Nephron progenitor cell (in vitro differentiated cells): ENCODE measurements around the gene CNPPD1.

Experiments used
- DNase-seq: peaks from one replicate; pipeline ENCODE4 v3.0.0; 2021
- H3K27ac Mint-ChIP-seq: 2 replicates; pipeline ENCODE4 v1.8.0; 2021; ENCODE audit warnings: mild to moderate bottlenecking, moderate library complexity, mixed read lengths
- H3K27me3 Mint-ChIP-seq: 2 replicates; pipeline ENCODE4 v1.8.0; 2021; ENCODE audit warnings: mild to moderate bottlenecking, low read depth, mixed read lengths; ENCODE audit not compliant: poor library complexity
- H3K36me3 Mint-ChIP-seq: 2 replicates; pipeline ENCODE4 v1.8.0; 2021; ENCODE audit warnings: low read depth, mixed read lengths
- H3K4me1 Mint-ChIP-seq: 2 replicates; pipeline ENCODE4 v1.8.0; 2021; ENCODE audit warnings: mixed read lengths
- H3K4me3 Mint-ChIP-seq: 2 replicates; pipeline ENCODE4 v1.8.0; 2021; ENCODE audit warnings: mild to moderate bottlenecking, moderate library complexity, mixed read lengths
- H3K9me3 Mint-ChIP-seq: 2 replicates; pipeline ENCODE4 v1.8.0; 2021; ENCODE audit warnings: mild to moderate bottlenecking, moderate library complexity, mixed read lengths
- TF ChIP-seq, protein P1 (sequence below): fragments of 200-600 bp; sonication (generic); IDR thresholded peaks from 2 replicates; pipeline ENCODE4 v1.5.0; 2021; ENCODE audit warnings: antibody characterized with exemption

CNPPD1 gene

DNA sequence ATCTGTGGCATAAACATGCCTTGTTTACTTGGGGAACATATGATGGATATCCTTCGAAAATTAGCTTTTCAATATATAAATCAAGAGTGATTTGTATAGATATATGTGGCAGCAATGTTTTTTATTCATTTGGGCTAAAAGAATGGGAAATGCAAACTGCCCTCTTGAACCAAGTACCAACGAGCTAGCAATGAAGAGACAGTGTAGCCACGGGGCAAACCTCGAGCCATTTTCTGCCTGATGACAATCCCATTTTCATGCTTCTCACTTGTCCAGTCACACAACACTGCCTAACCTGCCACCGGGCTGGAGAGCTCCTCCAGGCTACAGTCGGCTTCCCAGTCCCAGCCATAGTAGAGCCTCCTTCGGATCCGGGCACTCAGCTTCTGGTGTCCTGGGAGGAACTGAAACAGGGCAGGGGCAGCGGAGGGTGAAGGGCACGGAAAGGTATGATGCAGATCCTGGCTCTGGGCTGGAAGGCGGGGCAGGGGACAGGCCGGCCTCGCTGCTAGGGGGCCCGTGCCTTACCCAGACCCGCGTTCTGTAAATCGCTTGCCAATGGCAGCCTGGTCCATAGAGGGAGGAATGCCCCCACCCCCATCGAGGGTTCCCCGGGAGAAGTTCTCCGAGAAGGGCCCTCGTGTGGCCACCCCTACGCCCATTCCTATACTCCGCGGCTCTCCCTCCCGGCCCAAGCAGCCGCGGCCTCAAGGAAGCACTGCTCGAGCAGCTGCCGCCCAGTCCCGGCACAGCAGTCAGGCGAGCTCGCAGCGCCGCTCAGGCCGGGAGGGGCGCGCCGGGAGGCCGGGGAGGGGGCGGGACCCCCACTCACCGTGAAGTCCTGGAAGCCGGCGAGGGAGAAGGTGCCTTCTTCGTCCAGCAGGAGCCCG is 552 bp downstream of the CNPPD1 start:
- peak overlapping the region; percentile 96 for H3K4me3 Mint-ChIP-seq
- peaks cover 39% of the 10 kb centered on the region for H3K4me1 Mint-ChIP-seq
- H3K36me3 Mint-ChIP-seq = peaks cover 17% of the 10 kb centered on the region
- no peaks in the 10 kb centered on the region for H3K9me3 Mint-ChIP-seq
- no peaks in the 10 kb centered on the region for H3K27me3 Mint-ChIP-seq
- no peak for DNase-seq
- TF ChIP-seq, protein P1, sequence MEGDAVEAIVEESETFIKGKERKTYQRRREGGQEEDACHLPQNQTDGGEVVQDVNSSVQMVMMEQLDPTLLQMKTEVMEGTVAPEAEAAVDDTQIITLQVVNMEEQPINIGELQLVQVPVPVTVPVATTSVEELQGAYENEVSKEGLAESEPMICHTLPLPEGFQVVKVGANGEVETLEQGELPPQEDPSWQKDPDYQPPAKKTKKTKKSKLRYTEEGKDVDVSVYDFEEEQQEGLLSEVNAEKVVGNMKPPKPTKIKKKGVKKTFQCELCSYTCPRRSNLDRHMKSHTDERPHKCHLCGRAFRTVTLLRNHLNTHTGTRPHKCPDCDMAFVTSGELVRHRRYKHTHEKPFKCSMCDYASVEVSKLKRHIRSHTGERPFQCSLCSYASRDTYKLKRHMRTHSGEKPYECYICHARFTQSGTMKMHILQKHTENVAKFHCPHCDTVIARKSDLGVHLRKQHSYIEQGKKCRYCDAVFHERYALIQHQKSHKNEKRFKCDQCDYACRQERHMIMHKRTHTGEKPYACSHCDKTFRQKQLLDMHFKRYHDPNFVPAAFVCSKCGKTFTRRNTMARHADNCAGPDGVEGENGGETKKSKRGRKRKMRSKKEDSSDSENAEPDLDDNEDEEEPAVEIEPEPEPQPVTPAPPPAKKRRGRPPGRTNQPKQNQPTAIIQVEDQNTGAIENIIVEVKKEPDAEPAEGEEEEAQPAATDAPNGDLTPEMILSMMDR = no peak
- no peak overlapping the region for H3K27ac Mint-ChIP-seq

DNA sequence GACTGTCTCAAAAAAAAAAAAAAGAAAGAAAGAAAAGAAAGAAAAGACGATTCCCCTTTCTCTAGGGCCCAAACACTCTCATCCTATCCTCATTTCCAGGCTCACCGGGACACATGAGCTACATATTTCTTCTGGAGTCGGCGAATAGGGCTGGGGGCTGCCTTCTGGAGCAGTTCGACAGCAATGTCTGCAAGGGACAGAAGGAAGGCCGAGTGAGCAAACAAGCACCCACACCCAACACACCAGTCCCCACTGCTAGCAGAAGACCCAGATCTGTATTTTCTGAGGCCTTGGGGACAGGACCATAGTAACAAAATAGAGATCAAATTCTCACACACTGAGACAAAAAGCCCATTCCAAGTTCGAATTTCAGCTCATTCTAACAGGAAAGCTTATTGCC is 1.2 kb downstream of the CNPPD1 start:
- DNase-seq = no peak
- H3K27me3 Mint-ChIP-seq = peaks cover under 1% of the 10 kb centered on the region
- H3K4me1 Mint-ChIP-seq = peaks cover 40% of the 10 kb centered on the region
- H3K4me3 Mint-ChIP-seq = peak overlapping the region; percentile 96
- no peak overlapping the region for H3K27ac Mint-ChIP-seq
- TF ChIP-seq, protein P1 = no peak
- peaks cover 10% of the 10 kb centered on the region for H3K36me3 Mint-ChIP-seq
- no peaks in the 10 kb centered on the region for H3K9me3 Mint-ChIP-seq

DNA sequence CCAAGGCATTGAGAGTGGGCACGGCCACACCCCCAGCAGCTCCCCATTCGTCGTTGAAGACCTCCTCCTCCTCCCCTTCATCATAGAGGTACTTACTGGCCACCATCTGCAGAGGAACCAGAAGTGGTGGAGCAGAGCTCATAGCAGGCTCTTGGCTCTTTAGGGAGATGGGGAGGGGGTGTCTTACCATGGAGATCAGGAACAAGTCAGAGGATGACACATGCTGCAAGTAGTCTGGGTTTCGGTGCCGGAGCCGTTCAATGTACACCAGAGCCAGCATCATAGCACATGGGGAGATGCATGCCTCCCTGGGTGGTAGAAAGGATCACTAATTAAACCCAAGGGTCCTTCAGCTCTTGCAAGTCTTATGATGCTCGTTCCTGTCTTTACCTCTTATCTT is 1.9 kb downstream of the CNPPD1 start:
- TF ChIP-seq, protein P1 = no peak
- H3K27ac Mint-ChIP-seq = no peak overlapping the region
- DNase-seq = no peak
- H3K4me1 Mint-ChIP-seq = peaks cover 40% of the 10 kb centered on the region
- peaks cover 6% of the 10 kb centered on the region for H3K27me3 Mint-ChIP-seq
- no peaks in the 10 kb centered on the region for H3K9me3 Mint-ChIP-seq
- peaks cover 8% of the 10 kb centered on the region for H3K36me3 Mint-ChIP-seq
- peak overlapping the region; percentile 51 for H3K4me3 Mint-ChIP-seq

DNA sequence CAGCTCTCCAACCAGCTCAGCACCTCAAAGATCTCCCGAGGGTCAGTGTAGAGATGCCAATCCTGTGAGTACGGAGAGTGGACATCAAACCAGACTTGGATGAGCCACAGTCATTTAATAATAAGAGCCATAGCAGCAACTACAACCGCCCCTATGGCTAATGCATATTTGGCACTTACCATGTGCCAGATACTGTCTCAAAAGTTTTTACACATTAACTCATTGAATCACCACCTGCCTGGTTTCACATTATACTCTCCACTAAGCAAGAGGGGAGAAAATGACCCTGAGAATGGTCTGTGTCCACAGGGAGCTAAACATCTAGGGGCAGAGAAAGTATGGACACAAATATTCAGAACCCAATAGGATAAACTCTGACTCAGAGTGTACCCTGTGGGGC is 2.6 kb downstream of the CNPPD1 start:
- TF ChIP-seq, protein P1 = no peak
- Mint-ChIP-seq H3K36me3 (peaks cover 8% of the 10 kb centered on the region), H3K4me1 (peaks cover 35% of the 10 kb centered on the region), H3K27me3 (peaks cover 11% of the 10 kb centered on the region), H3K4me3 (peak overlapping the region; percentile 51), H3K27ac (no peak overlapping the region), H3K9me3 (no peaks in the 10 kb centered on the region)
- no peak for DNase-seq

DNA sequence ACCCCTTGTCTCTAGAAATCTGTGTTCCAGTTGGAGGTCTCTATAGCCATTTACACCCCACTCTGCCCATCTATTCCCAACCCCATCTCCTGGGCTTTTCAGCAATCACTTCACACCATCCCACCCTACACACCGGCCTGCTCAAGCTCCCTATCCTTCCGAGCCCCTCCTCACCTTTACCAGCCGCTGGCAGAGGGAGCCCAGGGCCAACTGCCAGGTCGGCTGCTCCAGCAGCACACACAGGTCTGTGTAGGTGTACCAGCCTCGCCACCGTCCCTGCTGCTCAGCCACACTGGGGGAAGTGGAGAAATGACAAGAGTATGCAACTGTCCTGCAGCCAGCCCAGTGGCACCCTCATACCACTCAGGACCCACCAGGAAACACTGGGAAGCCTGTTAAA is 3.5 kb downstream of the CNPPD1 start:
- Mint-ChIP-seq H3K27ac (no peak overlapping the region), H3K4me1 (peaks cover 29% of the 10 kb centered on the region), H3K36me3 (peaks cover 8% of the 10 kb centered on the region), H3K9me3 (no peaks in the 10 kb centered on the region), H3K4me3 (no peak overlapping the region), H3K27me3 (peaks cover 19% of the 10 kb centered on the region)
- no peak for DNase-seq
- TF ChIP-seq, protein P1 = no peak
